B cell (primary cell): ENCODE results near the gene AGBL4.
"Not testable (repeated sequence)": the region's sequence is repeated elsewhere in the genome, so short reads cannot be mapped to it uniquely, and the experiment has no call there.

Experiments
- EZH2 ChIP-seq: IDR thresholded peaks from 2 replicates; pipeline ENCODE4 v1.6.1; 2012; ENCODE audit warnings: borderline replicate concordance, low read depth, mild to moderate bottlenecking, moderate library complexity, low read length; ENCODE audit not compliant: insufficient read depth, poor library complexity, severe bottlenecking
- TF ChIP-seq, protein P1 (sequence below): fragments of 200-600 bp; IDR thresholded peaks from one replicate; pipeline ENCODE4 v1.8.0; 2022; ENCODE audit warnings: antibody characterized with exemption, mild to moderate bottlenecking

- TF ChIP-seq, protein P1, sequence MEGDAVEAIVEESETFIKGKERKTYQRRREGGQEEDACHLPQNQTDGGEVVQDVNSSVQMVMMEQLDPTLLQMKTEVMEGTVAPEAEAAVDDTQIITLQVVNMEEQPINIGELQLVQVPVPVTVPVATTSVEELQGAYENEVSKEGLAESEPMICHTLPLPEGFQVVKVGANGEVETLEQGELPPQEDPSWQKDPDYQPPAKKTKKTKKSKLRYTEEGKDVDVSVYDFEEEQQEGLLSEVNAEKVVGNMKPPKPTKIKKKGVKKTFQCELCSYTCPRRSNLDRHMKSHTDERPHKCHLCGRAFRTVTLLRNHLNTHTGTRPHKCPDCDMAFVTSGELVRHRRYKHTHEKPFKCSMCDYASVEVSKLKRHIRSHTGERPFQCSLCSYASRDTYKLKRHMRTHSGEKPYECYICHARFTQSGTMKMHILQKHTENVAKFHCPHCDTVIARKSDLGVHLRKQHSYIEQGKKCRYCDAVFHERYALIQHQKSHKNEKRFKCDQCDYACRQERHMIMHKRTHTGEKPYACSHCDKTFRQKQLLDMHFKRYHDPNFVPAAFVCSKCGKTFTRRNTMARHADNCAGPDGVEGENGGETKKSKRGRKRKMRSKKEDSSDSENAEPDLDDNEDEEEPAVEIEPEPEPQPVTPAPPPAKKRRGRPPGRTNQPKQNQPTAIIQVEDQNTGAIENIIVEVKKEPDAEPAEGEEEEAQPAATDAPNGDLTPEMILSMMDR = not testable (repeated sequence)
- not testable (repeated sequence) for TF ChIP-seq EZH2
Observed at GRCh38 chr1:49738118-49738517, 285.6 kb downstream of the AGBL4 start.
